ENCODE data around the gene BRSK1. TPM values are rescaled to one million over a fixed set of nuclear protein-coding genes. Genes with fewer than 3 reads are reported as not detected.

Gene BRSK1
- polyA plus RNA-seq, 1 experiment: 9.5 TPM

GRCh38 chr19:55297267-55297666 is 13.5 kb downstream of the BRSK1 start:
- Histone ChIP-seq H3K27me3 (ENCODE audit: control insufficient read depth, insufficient read depth, low read length) (no peaks in the 10 kb centered on the region), H3K27ac (ENCODE audit: low read depth, low read length) (no peak overlapping the region), H3K4me3 (ENCODE audit: low read depth, low read length) (no peak overlapping the region), H3K9me3 (ENCODE audit: control insufficient read depth, insufficient read depth, low read length) (no peaks in the 10 kb centered on the region)
- TF ChIP-seq, protein P1, sequence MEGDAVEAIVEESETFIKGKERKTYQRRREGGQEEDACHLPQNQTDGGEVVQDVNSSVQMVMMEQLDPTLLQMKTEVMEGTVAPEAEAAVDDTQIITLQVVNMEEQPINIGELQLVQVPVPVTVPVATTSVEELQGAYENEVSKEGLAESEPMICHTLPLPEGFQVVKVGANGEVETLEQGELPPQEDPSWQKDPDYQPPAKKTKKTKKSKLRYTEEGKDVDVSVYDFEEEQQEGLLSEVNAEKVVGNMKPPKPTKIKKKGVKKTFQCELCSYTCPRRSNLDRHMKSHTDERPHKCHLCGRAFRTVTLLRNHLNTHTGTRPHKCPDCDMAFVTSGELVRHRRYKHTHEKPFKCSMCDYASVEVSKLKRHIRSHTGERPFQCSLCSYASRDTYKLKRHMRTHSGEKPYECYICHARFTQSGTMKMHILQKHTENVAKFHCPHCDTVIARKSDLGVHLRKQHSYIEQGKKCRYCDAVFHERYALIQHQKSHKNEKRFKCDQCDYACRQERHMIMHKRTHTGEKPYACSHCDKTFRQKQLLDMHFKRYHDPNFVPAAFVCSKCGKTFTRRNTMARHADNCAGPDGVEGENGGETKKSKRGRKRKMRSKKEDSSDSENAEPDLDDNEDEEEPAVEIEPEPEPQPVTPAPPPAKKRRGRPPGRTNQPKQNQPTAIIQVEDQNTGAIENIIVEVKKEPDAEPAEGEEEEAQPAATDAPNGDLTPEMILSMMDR (IDR thresholded peaks at IDR 0.05; ENCODE audit: low read depth, low read length): no peak
- ChIA-PET CTCF (interaction anchor here (0.5 to 1.0 kb wide), 2 partner anchors 42 to 156 kb away, joined by 3 to 10 read pairs; partner anchors contain the start of gene KMT5C), POLR2A (interaction anchor here (0.8 kb wide), 1 partner anchor 63 kb away, joined by 4 read pairs; no protein-coding TSS in a partner anchor)
- no peak for DNase-seq (ENCODE audit: low read depth, low spot score)

DNA sequence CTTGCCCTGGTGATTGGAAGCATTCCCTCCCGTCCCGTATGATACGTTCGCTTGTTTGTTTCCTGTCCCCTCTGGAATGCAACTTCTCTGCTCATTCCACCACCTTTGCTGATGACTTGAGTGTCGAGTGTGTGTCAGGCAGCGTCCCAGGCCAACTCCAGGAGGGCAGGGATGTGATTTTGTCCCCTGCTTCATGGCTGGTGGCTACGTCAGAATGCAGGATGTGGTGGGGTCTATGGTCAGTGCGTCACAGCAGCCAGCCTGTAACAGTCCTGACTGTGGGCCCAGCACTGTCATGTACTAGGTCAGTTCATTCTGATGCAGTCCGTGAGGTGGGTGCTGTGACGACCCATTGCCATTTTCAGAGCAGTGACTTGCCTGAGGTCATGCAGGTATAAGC is 16.2 kb downstream of the BRSK1 start:
- ChIA-PET POLR2A (no interaction called here), CTCF (interaction anchor here (0.6 to 3.7 kb wide), 2 partner anchors 39 to 69 kb away, joined by 3 to 34 read pairs; partner anchors contain the start of gene KMT5C)
- H3K27ac ChIP-seq (ENCODE audit: low read depth, low read length): no peak overlapping the region
- H3K9me3 ChIP-seq (ENCODE audit: control insufficient read depth, insufficient read depth, low read length): no peaks in the 10 kb centered on the region
- no peaks in the 10 kb centered on the region for H3K27me3 ChIP-seq (ENCODE audit: control insufficient read depth, insufficient read depth, low read length)
- TF ChIP-seq, protein P1 (IDR thresholded peaks at IDR 0.05; ENCODE audit: low read depth, low read length): no peak
- no peak for DNase-seq (ENCODE audit: low read depth, low spot score)
- H3K4me3 ChIP-seq (ENCODE audit: low read depth, low read length): no peak overlapping the region

- POLR2A ChIA-PET: interaction anchor here (0.6 kb wide), 2 partner anchors 44 to 90 kb away, joined by 7 to 8 read pairs; no protein-coding TSS in a partner anchor
- TF ChIP-seq, protein P1 (IDR thresholded peaks at IDR 0.05; ENCODE audit: low read depth, low read length): no peak
- no peak overlapping the region for H3K4me3 ChIP-seq (ENCODE audit: low read depth, low read length)
- no peak overlapping the region for H3K27ac ChIP-seq (ENCODE audit: low read depth, low read length)
- DNase-seq (ENCODE audit: low read depth, low spot score): no peak
- CTCF ChIA-PET: interaction anchor here (0.6 to 3.7 kb wide), 15 partner anchors 8 to 117 kb away, joined by 3 to 41 read pairs (median 5); partner anchors contain the start of gene KMT5C
- no peaks in the 10 kb centered on the region for H3K9me3 ChIP-seq (ENCODE audit: control insufficient read depth, insufficient read depth, low read length)
- no peaks in the 10 kb centered on the region for H3K27me3 ChIP-seq (ENCODE audit: control insufficient read depth, insufficient read depth, low read length)
Measured at GRCh38 chr19:55300886-55301458, 17.2 kb downstream of the BRSK1 start.

DNA sequence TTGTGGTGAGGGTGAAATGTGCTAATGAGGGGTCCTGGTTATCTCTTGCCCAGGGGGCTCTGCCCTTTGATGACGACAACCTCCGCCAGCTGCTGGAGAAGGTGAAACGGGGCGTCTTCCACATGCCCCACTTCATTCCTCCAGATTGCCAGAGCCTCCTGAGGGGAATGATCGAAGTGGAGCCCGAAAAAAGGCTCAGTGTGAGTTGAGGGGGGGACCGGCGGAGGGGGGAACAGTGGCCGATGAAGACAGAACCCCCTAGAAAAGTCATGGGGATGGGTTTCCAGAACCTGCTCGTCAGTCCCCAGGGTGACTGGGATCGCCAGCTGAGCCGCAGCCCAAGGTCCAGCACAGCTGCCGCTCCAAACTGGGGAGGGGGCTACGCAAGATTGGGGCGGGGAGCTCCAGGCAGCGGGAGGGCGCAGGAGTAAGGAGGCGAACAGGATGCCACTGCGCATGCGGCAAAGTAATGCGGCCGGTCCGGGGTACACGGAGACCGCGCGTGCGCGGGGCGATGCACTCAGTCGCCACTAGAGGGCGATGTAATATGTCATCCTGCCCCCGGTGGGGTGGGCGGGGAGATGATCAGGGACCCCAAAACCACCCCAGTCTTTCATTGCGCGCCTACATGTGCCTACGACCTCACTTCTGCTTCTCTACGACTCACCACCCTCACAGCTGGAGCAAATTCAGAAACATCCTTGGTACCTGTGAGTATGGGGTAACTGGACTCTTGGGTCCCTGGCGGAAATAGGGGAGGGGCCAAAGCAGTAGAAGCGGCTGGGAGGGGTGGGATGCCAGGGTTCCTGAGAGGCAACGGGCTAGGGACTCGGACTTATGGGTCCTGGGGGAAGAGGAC is 17.9 kb downstream of the BRSK1 start:
- no peaks in the 10 kb centered on the region for H3K27me3 ChIP-seq (ENCODE audit: control insufficient read depth, insufficient read depth, low read length)
- peak overlapping the region; percentile 41 for H3K4me3 ChIP-seq (ENCODE audit: low read depth, low read length)
- no peak overlapping the region for H3K27ac ChIP-seq (ENCODE audit: low read depth, low read length)
- TF ChIP-seq, protein P1 (IDR thresholded peaks at IDR 0.05; ENCODE audit: low read depth, low read length): peak; percentile 78
- H3K9me3 ChIP-seq (ENCODE audit: control insufficient read depth, insufficient read depth, low read length): no peaks in the 10 kb centered on the region
- ChIA-PET POLR2A (interaction anchor here (0.6 kb wide), 2 partner anchors 44 to 91 kb away, joined by 7 to 8 read pairs; no protein-coding TSS in a partner anchor), CTCF (interaction anchor here (0.6 to 3.7 kb wide), 22 partner anchors 9 to 331 kb away, joined by 3 to 41 read pairs (median 4); partner anchors contain the start of genes KMT5C and TMEM238)
- DNase-seq (ENCODE audit: low read depth, low spot score): peak; percentile 24

All from AG04450 (cell line).